GM21737 (cell line): Measurements from ENCODE around the gene PTOV1.

Experiments
- ATAC-seq: cut with Tn5 transposase; IDR thresholded peaks from one replicate; pipeline ENCODE4 v1.9.1; 2021; ENCODE audit warnings: mild to moderate bottlenecking, moderate library complexity; ENCODE audit not compliant: unreplicated experiment

The PTOV1 gene

GRCh38 chr19:49873129-49873521, 22.2 kb downstream of the PTOV1 start:
- ATAC-seq = no peak

GRCh38 chr19:49873834-49874233, 22.9 kb downstream of the PTOV1 start:
- ATAC-seq = no peak

- ATAC-seq = no peak
Measured at GRCh38 chr19:49874503-49875157, 23.7 kb downstream of the PTOV1 start.

GRCh38 chr19:49875177-49875576, 24.2 kb downstream of the PTOV1 start:
- no peak for ATAC-seq

- ATAC-seq = no peak
Measured at GRCh38 chr19:49875857-49876421, 25.0 kb downstream of the PTOV1 start.

- peak; percentile 40 for ATAC-seq
Measured at GRCh38 chr19:49876422-49877019, 25.6 kb downstream of the PTOV1 start.

GRCh38 chr19:49877020-49877878, 26.3 kb downstream of the PTOV1 start, which contains the start of the genes AKT1S1 and TBC1D17:
Gene AKT1S1 (minus strand): TSS chr19:49877355. CDS start chr19:49873295, 4,060 bp downstream.
Gene TBC1D17 (plus strand): TSS chr19:49877702. CDS start chr19:49877724, 22 bp downstream.
- ATAC-seq = peak; percentile 56

GRCh38 chr19:49877879-49878743, 27.2 kb downstream of the PTOV1 start:
- ATAC-seq = peak; percentile 46

- no peak for ATAC-seq
Measured at GRCh38 chr19:49878744-49879070, 27.7 kb downstream of the PTOV1 start.

- ATAC-seq = no peak
Measured at GRCh38 chr19:49879243-49879963, 28.4 kb downstream of the PTOV1 start.

GRCh38 chr19:49880162-49880869, 29.4 kb downstream of the PTOV1 start:
- no peak for ATAC-seq

GRCh38 chr19:49881186-49881585, 30.2 kb downstream of the PTOV1 start:
- no peak for ATAC-seq

- no peak for ATAC-seq
Measured at GRCh38 chr19:49881672-49882394, 30.9 kb downstream of the PTOV1 start.

GRCh38 chr19:49882643-49883042, 31.7 kb downstream of the PTOV1 start:
- no peak for ATAC-seq

- no peak for ATAC-seq
Measured at GRCh38 chr19:49883094-49883493, 32.1 kb downstream of the PTOV1 start.

- ATAC-seq = no peak
Measured at GRCh38 chr19:49884109-49884508, 33.1 kb downstream of the PTOV1 start.

- no peak for ATAC-seq
Measured at GRCh38 chr19:49884760-49885159, 33.8 kb downstream of the PTOV1 start.

- no peak for ATAC-seq
Measured at GRCh38 chr19:49887037-49887664, 36.2 kb downstream of the PTOV1 start.
